BJ (cell line): Measurements from ENCODE around the gene MYOZ1. TPM values are rescaled to one million over a fixed set of nuclear protein-coding genes. Genes with fewer than 3 reads are reported as not detected.

ENCODE experiments used
- CTCF ChIA-PET: fragments of 350-600 bp; formaldehyde crosslinking; extraction: SDS; loops from one replicate; lab custom pipeline; 2021; ENCODE audit warnings: antibody characterized with exemption, inconsistent platforms; lab: Yijun Ruan, JAX
- POLR2A ChIA-PET: fragments of 300-600 bp; sonication (Branson Sonifier 250); formaldehyde crosslinking; extraction: SDS; loops from one replicate; lab custom pipeline; 2021; ENCODE audit warnings: antibody characterized with exemption; lab: Charles Lee
- DNase-seq: peaks from one replicate; pipeline ENCODE4 v3.0.0-alpha.2; 2011; ENCODE audit warnings: low read depth
- H3K27me3 ChIP-seq: 2 replicates; pipeline ENCODE4 v1.6.0; 2011; ENCODE audit warnings: low read length; ENCODE audit not compliant: control insufficient read depth, insufficient read depth
- H3K36me3 ChIP-seq: 2 replicates; pipeline ENCODE4 v1.5.1; 2011; ENCODE audit warnings: low read length; ENCODE audit not compliant: control insufficient read depth, insufficient read depth
- H3K4me3 ChIP-seq: 2 replicates; pipeline ENCODE4 v1.5.1; 2011; ENCODE audit warnings: low read depth, mild to moderate bottlenecking, control low read depth, low read length
- CTCF ChIP-seq: IDR thresholded peaks from 2 replicates; pipeline ENCODE4 v1.5.1; 2011; ENCODE audit warnings: low read depth, mild to moderate bottlenecking, control low read depth, inconsistent platforms, low read length, moderate library complexity; ENCODE audit not compliant: insufficient read depth
- polyA plus RNA-seq: library from polyadenylated mRNA; depleted of rRNA; stranded (reverse); fragments of >200 nt; gene quantifications from 2 replicates; pipeline ENCODE4 v1.2.3, GENCODE V29; 2011

The MYOZ1 gene
- polyA plus RNA-seq, 1 experiment, result 9.6 TPM

- no peak for DNase-seq
Measured at GRCh38 chr10:73614720-73615119, 26.6 kb downstream of the MYOZ1 start.

DNA sequence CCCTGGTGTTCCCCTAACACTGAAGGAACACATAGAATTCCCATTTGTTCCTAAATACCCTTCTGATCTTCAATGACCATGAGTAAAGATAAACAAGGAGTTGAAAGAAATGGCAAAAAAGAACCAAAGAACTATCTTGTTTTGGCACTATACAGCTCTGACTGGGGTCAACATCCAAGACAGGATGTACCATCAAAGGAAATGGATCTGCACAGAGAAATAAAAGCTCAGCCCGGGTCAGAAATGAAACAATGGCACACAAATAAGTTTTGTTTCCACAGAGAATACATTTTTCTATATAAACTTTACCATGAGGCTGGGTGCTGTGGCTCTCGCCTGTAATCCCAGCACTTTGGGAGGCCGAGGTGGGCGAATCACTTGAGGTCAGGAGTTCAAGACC is 32.2 kb downstream of the MYOZ1 start:
- no peak for DNase-seq
- Histone ChIP-seq H3K36me3 (no peaks in the 10 kb centered on the region), H3K4me3 (no peak overlapping the region), H3K27me3 (no peaks in the 10 kb centered on the region)
- TF ChIP-seq CTCF, result no peak
- POLR2A ChIA-PET, result no interaction called here
- CTCF ChIA-PET, result interaction anchor here (0.8 kb wide), 1 partner anchor 36 kb away, joined by 4 read pairs; no protein-coding TSS in a partner anchor

More at GRCh38 chr10:73614720-73615119, 26.6 kb downstream of the MYOZ1 start:
- Histone ChIP-seq H3K36me3 (no peaks in the 10 kb centered on the region), H3K27me3 (no peaks in the 10 kb centered on the region), H3K4me3 (no peak overlapping the region)
- ChIA-PET CTCF (no interaction called here), POLR2A (no interaction called here)
- TF ChIP-seq CTCF, result no peak

- no peaks in the 10 kb centered on the region for H3K27me3 ChIP-seq
- CTCF ChIA-PET, result interaction anchor here (0.6 to 1.4 kb wide), 6 partner anchors 9 to 45 kb away, joined by 3 to 5 read pairs (median 4); partner anchors contain the start of gene USP54
- no peaks in the 10 kb centered on the region for H3K36me3 ChIP-seq
- H3K4me3 ChIP-seq, result no peak overlapping the region
- POLR2A ChIA-PET, result no interaction called here
- TF ChIP-seq CTCF, result no peak
- DNase-seq, result no peak
Measured at GRCh38 chr10:73601486-73601921, 39.8 kb downstream of the MYOZ1 start.

GRCh38 chr10:73597346-73597745 is 43.9 kb downstream of the MYOZ1 start:
- TF ChIP-seq CTCF, result no peak
- CTCF ChIA-PET, result interaction anchor here (1.8 kb wide), 1 partner anchor 10 kb away, joined by 5 read pairs; no protein-coding TSS in a partner anchor
- no peaks in the 10 kb centered on the region for H3K27me3 ChIP-seq
- DNase-seq, result no peak
- POLR2A ChIA-PET, result interaction anchor here (0.6 kb wide), 2 partner anchors 13 to 103 kb away, joined by 3 to 11 read pairs; no protein-coding TSS in a partner anchor
- H3K4me3 ChIP-seq, result no peak overlapping the region
- no peaks in the 10 kb centered on the region for H3K36me3 ChIP-seq

DNA sequence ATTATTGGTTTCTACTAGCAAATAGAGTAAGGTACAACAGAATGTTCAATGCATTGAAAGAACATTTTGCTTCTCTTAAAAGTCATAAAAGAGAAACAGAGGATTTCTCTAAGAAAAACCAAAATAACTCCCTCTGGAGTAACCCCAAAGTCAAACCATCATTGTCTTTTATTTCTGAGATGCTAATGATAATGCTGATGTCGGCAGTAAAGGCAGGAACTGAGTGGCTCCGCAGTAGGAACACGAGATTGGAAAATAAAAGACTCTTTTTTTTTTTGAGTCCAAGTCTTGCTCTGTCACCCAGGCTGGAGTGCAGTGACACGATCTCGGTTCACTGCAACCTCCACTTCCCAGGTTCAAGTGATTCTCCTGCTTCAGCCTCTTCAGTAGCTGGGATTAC is 47.5 kb downstream of the MYOZ1 start:
- Histone ChIP-seq H3K4me3 (no peak overlapping the region), H3K27me3 (no peaks in the 10 kb centered on the region), H3K36me3 (no peaks in the 10 kb centered on the region)
- DNase-seq, result no peak
- ChIA-PET CTCF (no interaction called here), POLR2A (no interaction called here)
- TF ChIP-seq CTCF, result no peak
